SH-SY5Y (cell line): Measurements from ENCODE around the gene RBM27.

Experiments used
- GATA2 ChIP-seq: IDR thresholded peaks from 2 replicates; pipeline ENCODE4 v1.6.1; 2011; ENCODE audit warnings: mild to moderate bottlenecking, low read depth, low read length
- GATA3 ChIP-seq: IDR thresholded peaks from 2 replicates; pipeline ENCODE4 v1.6.1; 2011; ENCODE audit warnings: low read depth, mild to moderate bottlenecking, low read length, moderate library complexity

- TF ChIP-seq GATA2, result no peak
- TF ChIP-seq GATA3, result no peak
Measured at GRCh38 chr5:146219243-146219642, 15.8 kb downstream of the RBM27 start.
